ENCODE measurements around the gene ZER1. TPM values are rescaled to one million over a fixed set of nuclear protein-coding genes. Genes with fewer than 3 reads are reported as not detected.
"Not testable (repeated sequence)": the region's sequence is repeated elsewhere in the genome, so short reads cannot be mapped to it uniquely, and the experiment has no call there.

The ZER1 gene
- total RNA-seq, 1 donor from 2014 or later = 40.6 TPM

DNA sequence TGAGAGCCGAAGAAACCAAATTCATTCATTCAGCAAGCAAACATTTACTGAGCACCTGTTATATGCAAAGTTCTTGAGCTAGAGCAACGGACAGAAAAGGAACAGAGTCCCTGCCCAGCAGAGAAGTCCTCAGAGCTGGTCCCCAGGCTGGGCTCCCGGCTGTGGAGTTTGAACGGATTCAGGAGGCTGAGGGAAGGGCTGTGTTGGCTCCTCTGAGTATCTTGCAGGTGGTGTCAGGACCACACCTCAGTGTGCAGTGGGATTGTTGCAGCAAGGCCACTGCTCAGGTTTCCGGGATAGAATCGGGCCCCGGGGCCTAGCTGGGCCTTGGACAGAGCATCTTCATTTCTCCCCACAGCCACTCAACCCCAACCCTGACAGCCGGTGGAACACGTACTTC, 20.4 kb upstream of the ZER1 start:
- intact Hi-C loops (cut with DNase I) = no loop called here
- no peak for DNase-seq (ENCODE audit: low spot score)

DNA sequence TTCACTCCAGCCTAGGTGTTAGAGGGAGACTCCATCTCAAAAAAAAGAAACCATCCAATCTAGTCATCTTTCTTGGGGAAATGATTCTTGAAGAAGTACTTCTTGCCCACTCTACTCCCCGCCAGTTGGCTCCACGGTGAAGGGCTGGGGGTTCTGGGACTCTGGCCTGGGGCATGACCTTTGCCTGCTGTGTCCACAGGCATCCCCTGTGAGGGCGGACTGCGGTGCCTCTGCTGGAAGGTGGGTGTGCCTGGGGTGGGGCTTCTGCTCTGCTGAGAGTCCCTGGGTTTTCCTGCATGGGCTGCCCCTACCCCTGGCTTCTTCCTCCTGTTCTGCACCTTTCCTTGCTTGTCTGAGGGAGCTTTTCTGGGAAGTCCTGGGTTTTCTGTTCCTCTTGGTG, 18.8 kb upstream of the ZER1 start:
- DNase-seq (ENCODE audit: low spot score) (no peak), ATAC-seq (no peak)
- intact Hi-C loops (cut with DNase I) = no loop called here

More for the DNA sequence above, 20.4 kb upstream of the ZER1 start:
- ATAC-seq = no peak

DNA sequence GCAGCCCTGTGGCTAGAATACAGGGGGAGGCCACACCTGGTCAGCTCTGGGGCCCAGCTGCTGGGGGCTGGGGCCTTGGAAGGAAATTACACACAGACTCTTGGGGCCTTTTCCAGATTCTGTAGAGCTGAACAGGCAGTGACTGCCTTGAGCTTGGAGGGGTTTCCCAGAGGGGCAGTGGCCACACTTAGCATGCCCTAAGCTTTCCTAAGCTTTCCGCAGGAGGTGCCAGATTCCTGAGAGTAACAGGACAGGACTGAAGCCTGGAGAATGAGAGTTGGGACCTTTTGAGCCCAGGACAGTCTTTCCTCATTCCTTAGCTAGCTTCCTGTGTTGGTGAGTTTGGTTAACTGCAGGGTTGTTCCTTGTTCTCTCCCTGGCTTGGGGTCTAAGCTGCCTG, 16.7 kb upstream of the ZER1 start:
- intact Hi-C loops (cut with DNase I) = no loop called here
- DNase-seq (ENCODE audit: low spot score) (no peak), ATAC-seq (no peak)

DNA sequence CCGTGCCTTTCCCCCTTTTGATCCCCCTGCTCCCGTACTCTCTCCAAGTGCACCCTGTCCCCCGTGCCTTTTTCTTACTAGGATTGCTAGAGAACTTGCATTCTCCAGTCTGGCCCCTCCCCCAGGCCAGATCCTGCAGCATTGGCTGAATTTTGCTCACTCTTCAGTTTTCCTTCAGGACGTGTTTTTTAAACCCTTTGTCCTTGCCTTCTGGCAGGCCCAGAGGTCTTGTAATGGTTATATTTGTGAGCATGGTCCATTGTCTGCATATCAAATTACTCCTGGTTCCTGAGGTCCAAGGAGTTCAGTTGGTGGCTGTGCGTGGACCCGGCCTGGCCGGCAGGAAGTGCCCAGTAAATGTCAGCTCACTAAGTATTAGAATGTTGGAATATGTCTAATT, 15.9 kb upstream of the ZER1 start:
- DNase-seq (ENCODE audit: low spot score) (no peak), ATAC-seq (peak; percentile 8)

DNA sequence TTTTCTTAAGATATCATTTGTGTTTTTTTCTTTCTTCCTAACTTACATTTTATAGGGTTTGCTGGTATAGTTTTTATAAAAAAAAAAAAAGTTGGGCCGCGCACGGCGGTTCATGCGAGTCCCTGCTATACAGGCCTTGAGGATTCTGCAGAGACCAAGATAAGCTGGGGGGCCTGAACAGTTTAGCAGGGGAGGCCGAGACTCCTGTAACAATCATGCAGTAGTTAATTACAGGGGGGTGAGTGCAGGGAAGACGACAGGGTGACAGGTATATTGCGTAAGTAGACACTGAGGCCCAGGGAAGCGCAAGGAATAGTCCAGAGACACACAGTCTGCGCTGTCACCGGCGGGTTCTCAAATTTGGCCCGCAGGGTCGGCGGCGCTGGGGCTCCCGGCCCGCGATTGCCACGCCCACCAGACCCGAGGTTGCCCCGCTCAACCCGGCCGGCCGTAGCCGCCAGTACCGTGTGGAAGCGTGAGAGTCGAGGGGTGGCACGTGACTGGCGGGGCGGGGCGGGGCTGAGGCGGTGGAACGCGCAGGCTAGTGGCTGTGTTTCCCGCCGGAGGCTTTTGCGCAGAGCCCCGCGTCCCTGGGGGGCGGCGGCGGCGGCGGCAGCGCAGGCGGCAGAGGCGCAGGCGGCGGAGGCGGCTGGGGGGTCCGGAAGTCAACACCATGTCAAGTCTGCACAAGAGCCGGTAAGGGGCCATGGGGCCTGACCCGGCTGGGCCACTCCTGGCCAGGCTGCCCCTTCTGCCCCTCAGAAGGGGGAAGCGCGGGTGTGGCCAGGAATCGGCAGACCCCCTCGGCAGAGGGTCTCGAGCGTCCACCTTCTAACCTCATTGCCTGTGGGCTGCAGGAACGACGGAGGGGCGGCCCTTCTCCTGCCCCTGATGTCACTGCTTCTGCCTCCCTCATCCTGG, 15.2 kb upstream of the ZER1 start, which contains the start of gene TBC1D13:
TSS of gene TBC1D13 (plus strand) at position 573 of the 921 bp plus-strand sequence. CDS start at position 674, 101 bp downstream.
- intact Hi-C loops (cut with DNase I) = no loop called here
- DNase-seq (ENCODE audit: low spot score) (peak; percentile 94), ATAC-seq (peak; percentile 97)

More for the DNA sequence above, 15.9 kb upstream of the ZER1 start:
- intact Hi-C loops (cut with DNase I) = no loop called here

DNA sequence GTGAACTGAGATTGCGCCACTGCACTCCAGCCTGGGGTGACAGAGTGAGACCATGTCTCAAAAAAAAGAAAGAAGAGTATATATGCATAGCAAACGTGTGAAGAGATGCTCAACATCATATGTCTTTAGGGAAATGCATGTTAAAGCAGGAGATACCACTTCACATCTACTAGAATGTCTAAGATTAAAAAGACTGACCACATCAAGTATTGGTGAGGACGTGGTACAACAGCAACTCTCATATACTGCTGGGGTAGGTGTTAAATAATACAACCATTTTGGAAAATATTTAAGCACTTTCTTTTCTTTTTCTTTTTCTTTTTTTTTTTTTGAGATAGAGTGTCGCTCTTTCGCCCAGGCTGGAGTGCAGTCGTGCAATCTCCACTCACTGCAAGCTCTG, 13.7 kb upstream of the ZER1 start:
- no peak for ATAC-seq
- intact Hi-C loops (cut with DNase I) = no loop called here

DNA sequence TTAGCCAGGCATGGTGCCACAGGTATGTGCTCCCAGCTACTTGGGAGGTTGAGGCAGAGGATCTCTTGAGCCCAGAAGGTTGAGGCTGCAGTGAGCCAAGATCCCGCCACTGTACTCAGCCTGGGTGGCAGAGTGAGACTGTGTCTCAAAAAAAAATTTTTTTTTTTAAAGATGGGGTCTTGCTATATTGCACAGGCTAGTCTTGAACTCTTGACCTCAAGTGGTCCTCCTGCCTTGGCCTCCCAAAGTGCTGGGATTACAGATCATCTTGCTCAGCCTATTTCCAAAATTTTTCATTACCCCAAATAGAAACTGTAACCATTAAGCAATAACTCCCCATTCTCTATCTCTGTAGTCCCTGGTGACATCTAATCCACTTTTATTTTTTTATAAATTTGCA, 10.9 kb upstream of the ZER1 start:
- ATAC-seq (no peak), DNase-seq (ENCODE audit: low spot score) (no peak)

More for the DNA sequence above, 13.7 kb upstream of the ZER1 start:
- no peak for DNase-seq (ENCODE audit: low spot score)

DNA sequence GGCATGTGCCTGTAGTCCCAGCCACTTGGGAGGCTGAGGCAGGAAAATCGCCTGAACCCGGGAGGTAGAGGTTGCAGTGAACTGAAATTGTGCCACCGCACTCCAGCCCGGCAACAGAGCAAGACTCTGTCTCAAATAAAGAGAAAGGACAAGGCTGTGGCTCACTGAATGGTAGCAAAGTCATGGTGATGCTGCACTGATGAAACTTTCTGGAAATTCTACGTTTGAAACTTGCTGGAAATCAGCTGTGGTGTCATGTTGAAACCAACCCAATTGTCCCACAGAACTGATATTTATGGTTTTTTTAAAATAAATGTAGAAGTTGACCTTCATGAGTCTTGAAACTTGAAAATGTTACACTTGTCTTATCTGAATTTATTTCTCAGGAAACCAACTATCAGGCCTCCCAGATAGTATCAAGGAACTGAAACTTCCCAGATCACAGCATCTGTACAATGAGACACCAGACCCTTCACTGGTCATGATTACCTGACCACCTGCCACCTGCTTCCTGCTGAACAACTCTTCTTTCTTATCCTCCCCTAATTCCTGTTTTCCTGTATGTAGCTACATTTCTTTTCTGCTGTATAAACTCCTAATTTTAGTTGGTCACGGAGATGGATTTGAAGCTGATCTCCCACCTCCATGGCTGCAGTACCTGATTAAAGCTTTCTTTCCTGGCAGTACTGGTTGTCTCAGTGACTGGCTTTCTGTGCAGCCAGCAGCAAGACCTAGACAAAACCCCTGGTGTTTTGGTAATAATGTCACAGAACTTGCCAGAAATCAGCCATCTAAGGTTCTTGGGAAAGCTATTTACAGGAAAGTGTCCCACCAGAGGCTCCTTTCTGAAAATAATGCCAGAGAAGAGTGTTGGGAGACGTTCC, 9.7 kb upstream of the ZER1 start:
- ATAC-seq (no peak), DNase-seq (ENCODE audit: low spot score) (no peak)
- intact Hi-C loops (cut with DNase I) = no loop called here

More for the DNA sequence above, 10.9 kb upstream of the ZER1 start:
- intact Hi-C loops (cut with DNase I) = no loop called here

DNA sequence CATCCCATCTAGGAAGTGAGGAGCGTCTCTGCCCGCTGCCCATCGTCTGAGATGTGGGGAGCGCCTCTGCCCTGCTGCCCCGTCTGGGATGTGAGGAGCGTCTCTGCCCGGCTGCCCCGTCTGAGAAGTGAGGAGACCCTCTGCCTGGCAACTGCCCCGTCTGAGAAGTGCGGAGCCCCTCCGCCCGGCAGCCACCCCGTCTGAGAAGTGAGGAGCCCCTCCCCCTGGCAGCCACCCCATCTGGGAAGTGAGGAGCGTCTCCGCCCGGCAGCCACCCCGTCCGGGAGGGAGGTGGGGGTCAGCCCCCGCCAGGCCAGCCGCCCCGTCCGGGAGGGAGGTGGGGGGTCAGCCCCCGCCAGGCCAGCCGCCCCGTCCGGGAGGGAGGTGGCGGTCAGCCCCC, 8.4 kb upstream of the ZER1 start:
- intact Hi-C loops (cut with DNase I); DNase-seq (ENCODE audit: low spot score); ATAC-seq: not testable (repeated sequence)

DNA sequence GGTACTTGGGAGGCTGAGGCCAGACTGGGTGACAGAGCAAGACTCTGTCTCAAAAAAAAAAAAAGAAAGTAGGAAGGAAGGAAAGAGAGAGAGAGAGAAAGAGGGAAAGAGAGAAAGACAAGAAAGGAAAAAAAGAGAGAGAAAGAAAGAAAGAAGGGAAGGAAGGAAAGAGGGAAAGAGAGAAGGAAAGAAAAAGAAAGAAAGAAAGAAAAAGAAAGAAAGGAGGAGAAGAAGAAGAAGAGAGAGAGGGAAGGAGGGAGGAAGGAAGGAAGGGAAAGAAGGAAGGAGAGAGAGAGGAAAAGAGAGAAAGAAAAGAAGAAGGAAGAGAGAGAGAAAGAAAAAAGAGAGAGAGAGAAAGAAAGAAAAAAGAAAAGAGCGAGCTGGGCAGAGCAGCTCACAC, 3.1 kb upstream of the ZER1 start:
- no peak for ATAC-seq
- no peak for DNase-seq (ENCODE audit: low spot score)
- intact Hi-C loops (cut with DNase I) = no loop called here

DNA sequence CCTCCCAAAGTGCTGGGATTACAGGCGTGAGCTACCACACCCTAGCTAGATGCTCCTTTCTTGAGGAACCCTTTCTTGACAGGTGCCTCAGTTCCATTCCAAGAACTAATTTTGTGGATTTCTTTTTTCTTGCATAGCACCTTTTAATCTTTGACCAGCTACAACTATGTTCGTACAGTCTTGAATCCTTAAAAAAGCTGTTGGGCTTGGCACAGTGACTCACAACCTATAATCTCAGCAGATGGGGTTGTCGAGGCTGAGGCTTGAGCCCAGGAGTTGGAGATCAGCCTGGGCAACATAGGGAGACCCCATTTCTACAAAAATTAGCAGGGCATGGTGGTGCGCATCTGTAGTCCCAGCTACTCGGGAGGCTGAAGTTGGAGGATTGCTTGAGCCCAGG, 1.3 kb upstream of the ZER1 start:
- DNase-seq (ENCODE audit: low spot score) (no peak), ATAC-seq (no peak)
- intact Hi-C loops (cut with DNase I) = no loop called here

DNA sequence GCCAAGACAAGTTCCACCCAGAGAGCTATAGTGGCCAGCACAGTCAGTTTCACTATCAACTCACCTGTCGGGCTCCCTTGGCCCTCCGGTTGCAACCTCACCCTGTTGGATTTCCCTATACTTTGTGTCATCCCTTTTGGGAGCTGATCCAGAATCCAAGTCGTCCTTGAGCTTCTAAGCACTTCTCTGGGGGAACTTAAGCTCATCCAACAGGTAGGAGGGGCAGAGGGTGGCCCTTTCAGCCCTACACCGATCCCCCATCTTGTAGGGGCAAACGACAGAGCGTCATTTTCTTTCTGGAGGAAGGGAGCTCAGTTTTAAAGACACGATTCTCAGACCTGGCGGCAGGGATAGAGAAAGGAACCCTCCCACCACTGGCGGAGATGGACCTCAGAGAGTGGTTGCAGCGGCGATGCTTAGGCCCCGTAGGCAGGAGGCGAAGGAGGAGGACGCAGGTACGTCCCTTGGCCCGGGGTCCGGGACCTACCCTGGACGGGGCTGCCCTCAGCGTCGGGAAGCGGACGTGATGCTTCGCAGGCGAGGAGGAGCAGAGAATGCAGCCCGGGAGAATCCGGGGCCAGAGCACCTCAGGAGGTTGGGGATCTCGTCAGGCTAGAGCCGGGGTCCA, 519 bp downstream of the ZER1 start:
- ATAC-seq (peak; percentile 47), DNase-seq (ENCODE audit: low spot score) (no peak)
- intact Hi-C loops (cut with DNase I) = no loop called here

DNA sequence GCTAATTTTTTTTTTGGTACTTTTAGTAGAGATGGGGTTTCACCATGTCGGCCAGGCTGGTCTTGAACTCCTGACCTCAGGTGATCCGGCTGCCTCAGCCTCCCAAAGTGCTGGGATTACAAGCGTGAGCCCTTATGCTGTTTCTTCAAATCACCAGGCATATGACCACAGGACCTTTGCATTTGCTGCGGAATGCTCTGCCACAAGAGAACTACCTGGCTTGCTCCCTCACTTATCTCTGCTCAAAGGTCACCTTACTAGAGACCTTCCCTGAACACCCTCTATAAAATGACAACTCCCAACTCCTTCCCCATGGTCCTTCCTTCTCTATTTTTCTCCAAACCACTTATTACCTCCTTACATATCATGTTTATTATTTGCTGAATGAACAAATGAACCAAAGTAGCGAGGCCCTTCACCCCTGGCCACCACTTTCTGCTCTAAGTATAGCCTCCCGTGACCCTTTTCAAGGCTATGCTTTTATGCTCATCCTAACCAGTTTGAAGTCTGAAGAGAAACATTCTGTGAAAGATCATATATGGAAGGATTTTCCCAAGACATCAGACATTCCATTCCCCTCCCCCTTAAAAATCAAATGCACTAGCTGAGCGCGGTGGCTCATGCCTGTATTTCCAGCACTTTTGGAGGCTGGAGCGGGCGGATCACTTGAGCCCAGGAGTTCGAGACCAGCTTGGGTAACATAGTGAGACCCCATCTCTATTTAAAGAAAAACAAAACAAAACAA, 1.3 kb downstream of the ZER1 start:
- intact Hi-C loops (cut with DNase I) = no loop called here
- ATAC-seq (no peak), DNase-seq (ENCODE audit: low spot score) (no peak)

DNA sequence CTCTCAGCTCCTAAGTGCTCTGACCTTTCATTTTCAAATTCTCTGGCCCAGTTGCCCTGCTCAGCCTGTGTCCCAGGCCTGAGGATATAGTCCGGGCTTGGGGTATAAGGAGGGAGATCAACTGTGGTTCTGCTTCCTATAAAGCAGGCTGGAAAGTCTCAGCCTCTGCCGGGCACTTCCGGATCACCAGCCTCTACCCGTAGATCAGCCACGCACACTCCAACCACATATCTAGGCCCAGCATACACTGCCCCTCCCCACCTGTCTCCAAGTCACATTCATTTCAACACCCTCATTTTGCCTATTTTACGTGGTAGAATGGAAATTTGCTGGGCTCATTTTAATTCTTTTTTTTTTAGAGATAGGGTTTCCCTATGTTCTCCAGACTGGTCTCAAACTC, 3.1 kb downstream of the ZER1 start:
- DNase-seq (ENCODE audit: low spot score) (no peak), ATAC-seq (no peak)
- intact Hi-C loops (cut with DNase I) = no loop called here

DNA sequence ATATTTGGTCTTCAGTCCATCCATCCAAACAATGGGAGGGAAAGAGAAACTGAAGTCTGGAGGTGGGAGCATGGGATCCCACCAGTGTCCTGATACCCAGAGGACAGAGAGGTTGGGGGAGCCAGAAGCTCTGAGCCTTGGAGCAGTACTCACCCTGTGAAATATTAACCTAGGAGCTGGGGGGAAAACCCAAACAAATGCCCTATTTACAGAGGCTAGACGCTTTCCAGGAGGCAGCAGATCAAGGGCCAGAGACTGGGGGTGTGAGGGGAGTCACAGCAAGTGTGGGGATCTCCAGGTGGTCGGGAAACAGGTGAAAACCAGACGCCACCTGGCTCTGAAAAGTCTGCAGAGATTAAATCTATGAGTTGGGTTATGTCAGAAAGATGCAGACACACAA, 6.2 kb downstream of the ZER1 start:
- intact Hi-C loops (cut with DNase I) = no loop called here
- ATAC-seq (no peak), DNase-seq (ENCODE audit: low spot score) (no peak)

DNA sequence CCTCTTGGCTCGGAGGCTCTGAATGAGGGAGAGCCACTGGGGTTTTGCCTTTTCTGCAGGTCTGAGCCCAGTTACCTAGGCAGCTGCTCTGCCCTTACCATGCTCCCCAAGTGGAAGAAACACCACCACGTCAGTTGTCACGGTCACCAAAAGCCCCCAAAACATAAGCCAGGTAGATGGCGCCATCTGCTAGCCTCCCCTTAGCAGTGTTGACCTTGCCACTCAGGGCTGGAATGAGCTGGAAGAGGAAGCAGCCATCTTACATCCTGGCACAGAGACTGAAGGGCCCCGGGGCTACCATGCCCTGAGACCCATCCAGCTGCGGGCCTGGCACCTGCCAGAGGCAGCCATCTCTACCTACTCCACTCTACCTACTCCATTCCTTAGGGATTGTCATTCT, 7.4 kb downstream of the ZER1 start:
- intact Hi-C loops (cut with DNase I) = no loop called here
- DNase-seq (ENCODE audit: low spot score) (no peak), ATAC-seq (no peak)

DNA sequence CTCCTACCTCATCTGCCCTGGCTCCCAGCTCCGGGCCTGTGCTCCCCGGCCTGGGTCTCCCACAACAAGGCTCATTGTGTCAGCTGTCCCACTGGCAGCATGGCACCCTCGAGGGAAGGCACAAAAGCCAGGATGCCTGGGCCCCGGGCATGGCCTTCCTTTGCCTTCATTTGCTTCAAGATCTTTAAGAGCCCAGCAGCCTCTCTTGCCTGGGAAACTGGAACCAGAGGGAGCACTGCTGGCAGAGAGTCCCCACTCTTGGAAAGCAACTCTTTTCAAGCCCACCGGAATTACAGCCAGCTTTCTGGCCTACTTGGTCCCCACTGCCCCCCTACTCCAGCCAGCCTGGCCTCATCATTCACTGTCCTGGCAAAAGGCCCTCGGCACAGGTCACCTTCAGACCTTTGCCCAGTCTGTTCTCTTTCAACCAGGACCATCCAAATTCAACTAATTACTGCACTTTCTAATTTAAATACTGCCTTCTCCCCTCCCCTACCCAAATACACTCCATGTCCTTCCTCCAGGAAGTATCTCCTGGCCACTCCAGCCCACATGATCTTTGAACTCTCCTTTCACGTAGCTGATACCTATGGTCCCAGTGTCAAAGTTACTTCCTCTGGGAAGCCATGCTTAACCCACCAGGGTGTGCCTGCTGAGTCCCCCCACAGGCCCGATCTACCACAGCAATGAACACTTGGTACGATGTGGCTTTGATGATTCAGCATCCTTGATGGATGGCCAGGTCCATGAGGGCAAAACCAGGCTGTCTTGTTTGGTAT, 8.9 kb downstream of the ZER1 start:
- ATAC-seq (no peak), DNase-seq (ENCODE audit: low spot score) (no peak)
- intact Hi-C loops (cut with DNase I) = no loop called here

DNA sequence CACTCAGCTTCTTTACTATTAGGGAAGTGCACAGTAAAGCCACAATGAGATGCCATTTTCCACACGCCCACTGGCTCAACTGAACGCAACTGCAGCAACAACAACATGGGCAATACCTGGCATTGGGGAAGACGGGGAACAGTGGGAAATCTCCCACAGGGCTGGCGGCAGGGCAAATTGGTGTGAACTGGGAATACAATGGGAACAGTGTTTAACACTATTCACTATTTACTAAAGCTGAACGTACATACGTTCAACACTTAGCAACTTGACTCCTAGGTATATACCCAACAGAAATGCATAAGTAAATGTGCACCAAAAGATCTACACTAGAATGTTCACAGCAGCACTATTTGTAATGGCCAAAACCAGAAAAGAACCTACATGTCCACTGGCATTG, 14.1 kb downstream of the ZER1 start:
- ATAC-seq (no peak), DNase-seq (ENCODE audit: low spot score) (no peak)
- intact Hi-C loops (cut with DNase I) = no loop called here

Measured in sciatic nerve (tissue), 2 donors.